ENCODE data around the gene RASD2. TPM values are rescaled to one million over a fixed set of nuclear protein-coding genes. Genes with fewer than 3 reads are reported as not detected.

The RASD2 gene
- total and polyA plus RNA-seq, 2 donors (not counting 1 experiment from before 2014, with no cell fraction given) = 0.07 TPM; not detected in 1

DNA sequence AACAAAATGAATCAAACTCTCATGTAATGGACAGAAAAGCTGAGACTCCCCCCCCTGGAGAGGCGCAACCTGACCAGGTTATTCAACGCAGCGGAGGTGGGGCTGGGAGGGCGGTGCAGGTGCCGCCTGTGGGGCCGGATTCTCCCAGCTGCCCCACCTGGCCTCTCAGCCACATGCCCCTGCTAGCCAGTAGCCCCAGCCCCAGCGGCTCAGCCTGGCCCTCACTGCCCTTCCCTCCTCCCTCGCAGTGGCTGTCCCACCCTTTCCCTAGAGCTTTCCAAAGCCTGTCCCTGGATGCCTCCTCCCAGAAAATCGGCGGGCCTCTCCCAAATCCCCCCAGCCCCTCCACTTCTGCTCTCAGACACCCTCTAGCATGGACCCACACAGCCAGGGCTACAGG lies 31.2 kb upstream of the RASD2 start:
- TF ChIP-seq, protein P1, sequence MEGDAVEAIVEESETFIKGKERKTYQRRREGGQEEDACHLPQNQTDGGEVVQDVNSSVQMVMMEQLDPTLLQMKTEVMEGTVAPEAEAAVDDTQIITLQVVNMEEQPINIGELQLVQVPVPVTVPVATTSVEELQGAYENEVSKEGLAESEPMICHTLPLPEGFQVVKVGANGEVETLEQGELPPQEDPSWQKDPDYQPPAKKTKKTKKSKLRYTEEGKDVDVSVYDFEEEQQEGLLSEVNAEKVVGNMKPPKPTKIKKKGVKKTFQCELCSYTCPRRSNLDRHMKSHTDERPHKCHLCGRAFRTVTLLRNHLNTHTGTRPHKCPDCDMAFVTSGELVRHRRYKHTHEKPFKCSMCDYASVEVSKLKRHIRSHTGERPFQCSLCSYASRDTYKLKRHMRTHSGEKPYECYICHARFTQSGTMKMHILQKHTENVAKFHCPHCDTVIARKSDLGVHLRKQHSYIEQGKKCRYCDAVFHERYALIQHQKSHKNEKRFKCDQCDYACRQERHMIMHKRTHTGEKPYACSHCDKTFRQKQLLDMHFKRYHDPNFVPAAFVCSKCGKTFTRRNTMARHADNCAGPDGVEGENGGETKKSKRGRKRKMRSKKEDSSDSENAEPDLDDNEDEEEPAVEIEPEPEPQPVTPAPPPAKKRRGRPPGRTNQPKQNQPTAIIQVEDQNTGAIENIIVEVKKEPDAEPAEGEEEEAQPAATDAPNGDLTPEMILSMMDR (IDR thresholded peaks at IDR 0.05) = no peak
- TF ChIP-seq EZH2 (IDR thresholded peaks at IDR 0.05; ENCODE audit: borderline replicate concordance, insufficient read depth, low read depth, low read length, poor library complexity, severe bottlenecking) = no peak
- CTCF ChIA-PET = no interaction called here
- Histone ChIP-seq H3K9me3 (ENCODE audit: control extremely low read depth in 1 of 3, control insufficient read depth in 2 of 3, insufficient read depth in 1 of 3, low read length in 2 of 3) (no peaks in the 10 kb centered on the region), H3K27ac (ENCODE audit: low read length in 2 of 2) (no peak overlapping the region), H3K4me2 (replicated peaks; ENCODE audit: low read depth, low read length, poor library complexity, severe bottlenecking) (no peak overlapping the region), H3K4me3 (ENCODE audit: control extremely low read depth in 1 of 5, extremely low read depth in 1 of 5, insufficient read depth in 1 of 5, low read depth in 2 of 5, low read length in 4 of 5) (no peak overlapping the region), H3K36me3 (replicated peaks in 1 of 2; ENCODE audit: control extremely low read depth in 1 of 2, control insufficient read depth in 1 of 2, extremely low read depth in 1 of 2, insufficient read depth in 2 of 2, low read length in 1 of 2) (no peaks in the 10 kb centered on the region), H3K79me2 (ENCODE audit: control insufficient read depth, insufficient read depth, low read length) (no peaks in the 10 kb centered on the region), H3K27me3 (replicated peaks in 1 of 4; ENCODE audit: control extremely low read depth in 1 of 4, control insufficient read depth in 3 of 4, insufficient read depth in 4 of 4, low read length in 3 of 4) (peaks cover 0 to 17% (median 1%) of the 10 kb centered on the region in 4 experiments), H3K4me1 (ENCODE audit: control insufficient read depth in 2 of 2, insufficient read depth in 2 of 2, low read length in 2 of 2) (no peaks in the 10 kb centered on the region), H2AFZ (ENCODE audit: insufficient read depth, low read depth, low read length, poor library complexity, severe bottlenecking) (no peak overlapping the region), H3K9ac (ENCODE audit: low read length) (no peak overlapping the region), H4K20me1 (ENCODE audit: control insufficient read depth, insufficient read depth, low read length, poor library complexity, severe bottlenecking) (no peaks in the 10 kb centered on the region)
- intact Hi-C loops (cut with micrococcal nuclease) = no loop called here
- no peaks in the 10 kb centered on the region for H3K4me1 Mint-ChIP-seq
- ATAC-seq (ENCODE audit: low read depth) (no peak), DNase-seq (no peak)
- 96% methylated on average over 10 of the region's 10 CpGs for WGBS (ENCODE audit: insufficient coverage)
- peaks cover 35% of the 10 kb centered on the region for H3K27me3 Mint-ChIP-seq
- POLR2A ChIA-PET = no interaction called here
- H3K4me3 Mint-ChIP-seq = no peak overlapping the region
- no peaks in the 10 kb centered on the region for H3K9me3 Mint-ChIP-seq (ENCODE audit: insufficient read depth)
- H3K27ac Mint-ChIP-seq = no peak overlapping the region

DNA sequence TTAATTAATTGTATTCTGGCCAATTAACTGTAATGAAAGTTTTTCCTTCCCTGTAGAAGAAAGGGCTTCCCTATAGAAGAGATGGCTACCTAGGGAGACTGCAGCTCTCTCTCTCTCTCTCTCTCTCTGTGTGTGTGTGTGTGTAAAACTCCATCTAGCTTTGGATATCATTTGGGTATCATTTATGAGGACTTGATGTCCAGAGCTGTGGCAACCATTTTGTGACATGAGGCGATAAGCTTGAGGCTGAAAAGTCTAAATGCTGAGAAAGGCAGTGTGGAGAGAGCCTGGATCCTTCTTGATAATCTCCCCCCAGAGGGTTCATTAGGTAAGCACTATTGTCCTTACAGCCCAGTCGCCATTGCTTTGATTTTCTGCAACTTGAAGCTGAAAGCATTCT lies 30.7 kb upstream of the RASD2 start:
- H3K27ac Mint-ChIP-seq = no peak overlapping the region
- H3K9ac ChIP-seq (ENCODE audit: low read length) = no peak overlapping the region
- no peak overlapping the region for H3K4me2 ChIP-seq (replicated peaks; ENCODE audit: low read depth, low read length, poor library complexity, severe bottlenecking)
- CTCF ChIA-PET = interaction anchor here (0.6 kb wide), 1 partner anchor 159 kb away, joined by 3 read pairs; no protein-coding TSS in a partner anchor
- no peak overlapping the region for H3K4me3 ChIP-seq (ENCODE audit: control extremely low read depth in 1 of 5, extremely low read depth in 1 of 5, insufficient read depth in 1 of 5, low read depth in 2 of 5, low read length in 4 of 5)
- no peaks in the 10 kb centered on the region for H3K9me3 Mint-ChIP-seq (ENCODE audit: insufficient read depth)
- no peaks in the 10 kb centered on the region for H3K9me3 ChIP-seq (ENCODE audit: control extremely low read depth in 1 of 3, control insufficient read depth in 2 of 3, insufficient read depth in 1 of 3, low read length in 2 of 3)
- TF ChIP-seq, protein P1 (IDR thresholded peaks at IDR 0.05) = no peak
- TF ChIP-seq EZH2 (IDR thresholded peaks at IDR 0.05; ENCODE audit: borderline replicate concordance, insufficient read depth, low read depth, low read length, poor library complexity, severe bottlenecking) = no peak
- H3K4me3 Mint-ChIP-seq = no peak overlapping the region
- no peaks in the 10 kb centered on the region for H3K79me2 ChIP-seq (ENCODE audit: control insufficient read depth, insufficient read depth, low read length)
- H3K27me3 ChIP-seq (replicated peaks in 1 of 4; ENCODE audit: control extremely low read depth in 1 of 4, control insufficient read depth in 3 of 4, insufficient read depth in 4 of 4, low read length in 3 of 4) = peaks cover 0 to 17% (median 1%) of the 10 kb centered on the region in 4 experiments
- H3K27ac ChIP-seq (ENCODE audit: low read length in 2 of 2) = no peak overlapping the region
- intact Hi-C loops (cut with micrococcal nuclease) = no loop called here
- DNase-seq (no peak), ATAC-seq (ENCODE audit: low read depth) (no peak)
- H4K20me1 ChIP-seq (ENCODE audit: control insufficient read depth, insufficient read depth, low read length, poor library complexity, severe bottlenecking) = no peaks in the 10 kb centered on the region
- no peaks in the 10 kb centered on the region for H3K4me1 ChIP-seq (ENCODE audit: control insufficient read depth in 2 of 2, insufficient read depth in 2 of 2, low read length in 2 of 2)
- H2AFZ ChIP-seq (ENCODE audit: insufficient read depth, low read depth, low read length, poor library complexity, severe bottlenecking) = no peak overlapping the region
- 94% methylated on average over 2 of the region's 2 CpGs for WGBS (ENCODE audit: insufficient coverage)
- no peaks in the 10 kb centered on the region for H3K4me1 Mint-ChIP-seq
- H3K36me3 ChIP-seq (replicated peaks in 1 of 2; ENCODE audit: control extremely low read depth in 1 of 2, control insufficient read depth in 1 of 2, extremely low read depth in 1 of 2, insufficient read depth in 2 of 2, low read length in 1 of 2) = no peaks in the 10 kb centered on the region
- peaks cover 35% of the 10 kb centered on the region for H3K27me3 Mint-ChIP-seq
- POLR2A ChIA-PET = no interaction called here

All from B cell (primary cell).